Measurements from ENCODE around the gene TNNC2.
"Not testable (repeated sequence)": the region's sequence is repeated elsewhere in the genome, so short reads cannot be mapped to it uniquely, and the experiment has no call there.

The TNNC2 gene

GRCh38 chr20:45818239-45818638 lies 8.9 kb downstream of the TNNC2 start:
- no peak for DNase-seq

DNA sequence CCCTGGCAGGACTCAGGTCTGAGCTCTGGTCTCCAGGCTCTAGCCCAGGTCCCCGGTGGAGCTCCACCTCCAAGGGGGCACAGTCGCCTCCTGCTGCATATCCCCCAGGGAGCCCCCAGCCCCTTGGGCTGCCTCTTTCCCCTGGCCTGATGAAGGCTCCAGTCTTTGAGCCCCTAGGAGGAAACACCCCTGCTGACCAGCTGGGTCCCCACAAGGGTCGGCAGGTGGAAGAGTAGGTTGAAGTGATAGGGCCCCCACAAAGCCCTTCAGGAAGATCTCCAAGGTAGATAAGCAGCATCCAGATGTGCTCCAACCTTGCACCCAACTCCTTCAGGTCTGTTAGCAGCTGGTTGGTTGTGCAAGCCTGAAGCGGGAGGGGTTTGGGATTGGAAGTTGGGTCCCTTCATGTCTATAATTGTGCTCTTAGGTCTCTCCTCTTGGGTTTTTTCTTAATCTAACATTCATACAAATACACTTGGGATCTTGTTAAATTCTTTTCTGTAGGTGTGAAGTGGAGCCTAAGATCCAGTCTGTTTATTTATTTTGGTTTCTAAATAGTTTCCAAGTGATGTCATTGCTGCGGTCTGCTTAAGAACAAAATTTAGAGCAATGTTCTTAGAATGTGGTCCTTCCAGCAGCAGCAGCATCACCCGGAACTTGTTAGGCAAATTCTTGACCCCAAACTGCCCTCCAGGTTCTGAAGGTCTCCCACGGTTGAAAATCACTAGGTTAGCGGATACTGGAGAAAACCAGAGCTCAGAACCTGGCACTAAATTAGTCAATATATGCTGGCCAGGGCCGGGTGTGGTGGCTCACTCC lies 9.5 kb downstream of the TNNC2 start:
- no peak for DNase-seq

- no peak for DNase-seq
Measured at GRCh38 chr20:45816951-45817350, 10.2 kb downstream of the TNNC2 start.

GRCh38 chr20:45814314-45814713 lies 12.8 kb downstream of the TNNC2 start:
- DNase-seq = no peak

GRCh38 chr20:45813489-45813888 lies 13.6 kb downstream of the TNNC2 start:
- no peak for DNase-seq

DNA sequence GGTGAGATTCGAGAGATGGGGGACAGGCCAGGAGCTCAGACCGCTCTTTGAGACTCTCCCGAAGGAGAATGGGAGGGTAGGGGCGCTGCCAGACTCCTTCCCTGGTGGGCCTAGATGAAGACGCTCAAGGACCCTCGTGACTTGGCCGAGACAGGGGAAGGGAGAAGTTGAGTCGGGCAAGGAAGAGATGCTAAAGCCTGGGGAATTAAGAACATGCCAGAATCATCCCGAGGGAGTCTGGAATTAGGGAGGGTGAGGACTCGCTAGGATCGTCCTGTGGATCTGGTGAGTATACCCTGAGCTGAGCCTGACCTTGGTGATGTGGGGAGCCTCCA lies 14.1 kb downstream of the TNNC2 start:
- no peak for DNase-seq

GRCh38 chr20:45812157-45813005 lies 14.7 kb downstream of the TNNC2 start, which contains the start of gene UBE2C:
TSS of gene UBE2C (plus strand) at chr20:45812644. CDS start at chr20:45812696, 52 bp downstream.
- DNase-seq = peak; percentile 91

GRCh38 chr20:45810191-45810970 lies 16.7 kb downstream of the TNNC2 start:
- DNase-seq = no peak

- no peak for DNase-seq
Measured at GRCh38 chr20:45801851-45802250, 25.3 kb downstream of the TNNC2 start.

DNA sequence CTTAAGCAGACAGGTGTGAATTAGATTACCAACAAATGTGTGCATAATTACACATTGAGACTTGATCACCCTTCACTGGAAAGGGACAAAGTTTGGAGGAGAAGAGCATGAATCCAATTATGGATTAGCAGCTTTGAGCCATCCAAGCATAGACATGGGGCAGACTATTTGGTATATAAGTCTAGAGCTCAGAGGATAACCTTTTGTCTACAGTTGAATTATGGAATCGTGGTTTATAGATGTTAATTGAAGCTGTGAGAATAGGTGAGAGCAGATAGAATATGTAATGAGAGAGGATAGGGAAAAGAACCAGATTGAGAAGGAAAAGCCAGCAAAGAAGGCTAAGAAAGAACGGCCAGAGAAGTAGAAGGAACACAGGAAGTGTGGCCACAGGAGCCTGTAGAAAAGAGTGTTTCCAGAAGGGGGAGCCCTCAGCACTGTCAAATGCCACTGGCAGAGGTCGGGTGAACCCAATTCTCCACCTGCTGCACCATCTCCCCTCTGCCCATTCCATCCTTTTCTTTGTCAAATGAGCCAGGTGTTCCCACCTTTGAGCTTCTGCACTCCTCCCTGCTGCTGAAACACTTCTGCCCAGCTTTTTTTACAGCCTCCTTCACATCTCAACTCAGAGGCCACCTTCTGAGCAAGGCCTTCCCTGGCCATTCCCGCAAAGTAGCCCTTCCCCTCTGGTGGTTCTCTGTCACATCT lies 28.0 kb downstream of the TNNC2 start:
- peak; percentile 53 to 58 for DNase-seq

- DNase-seq = not testable (repeated sequence)
Measured at GRCh38 chr20:45797955-45798354, 29.2 kb downstream of the TNNC2 start.

- DNase-seq = not testable (repeated sequence)
Measured at GRCh38 chr20:45797510-45797909, 29.6 kb downstream of the TNNC2 start.

- no peak for DNase-seq
Measured at GRCh38 chr20:45796337-45797065, 30.6 kb downstream of the TNNC2 start.

- DNase-seq = no peak
Measured at GRCh38 chr20:45792317-45793118, 34.6 kb downstream of the TNNC2 start.

DNA sequence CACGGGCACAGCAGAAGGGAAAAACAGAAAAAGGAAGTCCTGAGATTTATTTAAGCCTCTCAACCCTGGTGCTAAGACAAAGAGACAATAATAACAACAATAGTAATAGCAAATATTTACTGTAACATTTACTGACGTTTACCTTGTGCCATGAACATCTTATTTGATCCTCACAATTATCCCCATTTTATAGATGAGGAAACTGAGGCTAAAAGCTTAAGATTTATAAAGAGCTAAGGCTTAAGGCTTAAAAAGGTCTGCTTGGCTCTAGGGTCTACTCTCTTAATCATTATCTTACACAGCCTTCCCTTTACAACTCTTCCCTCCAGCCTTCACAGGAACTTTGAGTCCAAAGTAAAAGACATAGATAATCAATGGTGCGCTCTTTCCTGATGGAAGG lies 38.8 kb downstream of the TNNC2 start:
- DNase-seq = no peak

- DNase-seq = no peak
Measured at GRCh38 chr20:45783656-45784294, 43.3 kb downstream of the TNNC2 start.

DNA sequence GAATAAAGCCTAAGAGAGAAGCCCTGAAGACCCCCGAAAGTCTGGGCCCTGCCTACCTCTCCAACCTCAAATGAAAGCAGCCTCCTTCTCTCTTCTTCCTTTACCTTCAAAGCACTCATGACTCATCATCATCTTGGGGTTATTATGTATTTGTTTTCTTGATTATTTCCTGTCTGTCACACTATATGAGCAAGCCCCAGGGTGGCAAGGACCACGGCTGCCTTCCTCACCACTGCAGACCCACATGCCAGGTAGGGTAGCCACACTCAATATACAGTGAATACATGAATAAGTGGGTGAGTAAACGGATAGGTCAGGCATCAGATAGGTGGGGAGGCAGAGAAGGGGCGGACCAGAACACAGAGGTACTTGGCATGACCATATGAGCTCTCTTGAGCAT lies 44.2 kb downstream of the TNNC2 start:
- peak in 1 of 2 experiments; percentile 5 for DNase-seq

DNA sequence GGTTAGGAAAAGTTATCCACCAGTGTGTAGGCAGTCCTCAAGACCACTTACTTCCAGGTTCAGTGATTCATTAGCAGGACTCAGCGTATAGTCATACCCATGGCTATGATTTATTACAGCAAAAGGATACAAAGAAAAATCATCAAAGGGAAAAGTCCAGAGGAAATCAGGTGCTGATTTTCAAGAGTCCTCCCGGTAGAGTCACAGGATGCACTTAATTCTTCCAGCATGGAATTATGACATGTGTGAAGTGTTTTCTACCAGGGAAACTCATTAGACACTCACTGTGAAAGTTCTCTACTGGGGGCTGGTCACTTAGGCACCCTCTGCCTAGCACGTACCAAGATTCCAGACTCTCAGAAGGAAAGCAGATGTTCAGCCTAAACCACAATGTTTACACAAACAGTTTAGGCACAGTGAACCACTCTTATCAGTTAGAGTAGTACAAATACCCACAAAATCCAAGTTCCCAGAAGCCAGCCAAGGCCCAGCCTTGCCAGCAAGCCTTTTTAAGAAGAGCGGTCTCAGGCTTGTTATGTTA lies 45.7 kb downstream of the TNNC2 start:
- no peak for DNase-seq

- DNase-seq = no peak
Measured at GRCh38 chr20:45780159-45780558, 47.0 kb downstream of the TNNC2 start.
